Stimulated activated CD8-positive, alpha-beta memory T cell treated with anti-CD3 and anti-CD28 coated beads, Interleukin-7, amount 100 ng/mL, for 1 hour (primary cell): ENCODE measurements around the gene GNB1L.
A peak's percentile ranks its signal among the peaks of the same experiment; 100 is the strongest.

Experiments
- DNase-seq, 2 donors: peaks; one replicate each; pipeline ENCODE4 v3.0.0-alpha.2; 2020; ENCODE audit warnings: low read depth in 2 of 2

The GNB1L gene

DNA sequence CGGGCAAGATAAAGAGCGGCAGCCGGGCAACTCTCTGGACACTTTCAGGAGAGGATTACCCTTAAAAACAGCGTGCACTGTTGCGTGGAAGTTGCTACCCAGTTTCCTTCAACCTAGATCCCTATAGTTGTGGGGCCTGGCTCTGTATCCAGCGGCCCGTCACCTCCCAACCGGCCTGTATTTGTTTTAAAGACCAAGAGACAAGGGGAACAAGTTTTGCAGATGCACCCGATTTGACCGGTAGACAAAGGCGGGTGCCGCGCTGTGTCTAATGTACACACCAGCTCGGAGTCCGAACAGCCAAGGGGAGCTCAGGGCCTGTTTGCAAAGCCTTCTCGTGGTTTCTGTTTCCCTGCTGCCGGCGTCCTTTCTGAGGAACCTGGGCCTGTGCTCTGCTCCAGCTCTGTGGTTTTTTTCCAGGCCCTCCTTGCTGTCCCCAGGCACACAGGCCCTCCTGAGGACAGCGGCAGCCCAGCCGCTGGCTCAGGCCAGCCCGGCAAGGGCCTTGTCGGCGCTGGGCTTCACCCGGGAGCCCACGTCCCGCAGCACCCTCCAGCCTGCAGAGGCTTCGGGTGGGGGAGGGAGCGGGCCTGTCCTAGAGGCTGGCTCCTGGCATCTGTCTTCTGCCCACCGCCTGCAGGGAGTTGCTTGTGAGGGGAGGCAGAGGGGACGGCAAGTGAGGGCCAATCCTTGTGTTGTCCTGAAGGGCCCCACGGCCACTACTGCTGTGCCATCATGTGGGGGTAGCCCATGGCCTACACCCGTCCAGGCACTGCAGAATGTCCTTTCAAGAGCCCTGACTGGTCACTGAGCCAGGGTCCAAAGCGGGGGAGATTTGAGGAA lies 92.7 kb downstream of the GNB1L start:
- DNase-seq, result no peak

DNA sequence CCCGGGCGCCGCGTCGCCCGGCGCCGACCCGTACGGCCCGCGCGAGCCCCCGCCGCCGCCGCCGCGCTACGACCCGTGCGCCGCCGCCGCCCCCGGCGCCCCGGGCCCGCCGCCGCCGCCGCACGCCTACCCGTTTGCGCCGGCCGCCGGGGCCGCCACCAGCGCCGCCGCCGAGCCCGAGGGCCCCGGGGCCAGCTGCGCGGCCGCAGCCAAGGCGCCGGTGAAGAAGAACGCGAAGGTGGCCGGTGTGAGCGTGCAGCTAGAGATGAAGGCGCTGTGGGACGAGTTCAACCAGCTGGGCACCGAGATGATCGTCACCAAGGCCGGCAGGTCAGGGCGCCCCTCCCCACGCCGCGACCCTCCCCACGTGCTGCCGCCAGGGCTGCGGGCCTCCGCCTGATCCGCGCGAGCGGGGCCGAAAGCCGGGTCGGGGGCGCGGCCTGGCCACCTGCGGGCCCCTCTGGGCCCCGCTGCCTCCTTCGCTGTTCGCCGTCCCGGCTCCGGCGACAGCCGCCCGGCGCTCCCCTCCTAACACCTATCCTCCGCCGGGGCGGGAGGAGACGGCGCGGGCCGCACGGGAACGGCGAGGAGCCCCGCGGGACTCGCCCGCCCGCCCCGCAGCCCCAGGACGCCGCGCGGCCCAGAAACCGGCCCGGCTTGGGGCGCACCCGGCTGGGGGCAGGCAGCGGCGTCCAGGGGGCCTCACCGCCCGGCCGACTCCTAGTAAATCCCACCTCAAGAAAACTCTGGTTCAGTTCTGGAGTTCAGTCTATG lies 93.5 kb downstream of the GNB1L start:
- no peak for DNase-seq

DNA sequence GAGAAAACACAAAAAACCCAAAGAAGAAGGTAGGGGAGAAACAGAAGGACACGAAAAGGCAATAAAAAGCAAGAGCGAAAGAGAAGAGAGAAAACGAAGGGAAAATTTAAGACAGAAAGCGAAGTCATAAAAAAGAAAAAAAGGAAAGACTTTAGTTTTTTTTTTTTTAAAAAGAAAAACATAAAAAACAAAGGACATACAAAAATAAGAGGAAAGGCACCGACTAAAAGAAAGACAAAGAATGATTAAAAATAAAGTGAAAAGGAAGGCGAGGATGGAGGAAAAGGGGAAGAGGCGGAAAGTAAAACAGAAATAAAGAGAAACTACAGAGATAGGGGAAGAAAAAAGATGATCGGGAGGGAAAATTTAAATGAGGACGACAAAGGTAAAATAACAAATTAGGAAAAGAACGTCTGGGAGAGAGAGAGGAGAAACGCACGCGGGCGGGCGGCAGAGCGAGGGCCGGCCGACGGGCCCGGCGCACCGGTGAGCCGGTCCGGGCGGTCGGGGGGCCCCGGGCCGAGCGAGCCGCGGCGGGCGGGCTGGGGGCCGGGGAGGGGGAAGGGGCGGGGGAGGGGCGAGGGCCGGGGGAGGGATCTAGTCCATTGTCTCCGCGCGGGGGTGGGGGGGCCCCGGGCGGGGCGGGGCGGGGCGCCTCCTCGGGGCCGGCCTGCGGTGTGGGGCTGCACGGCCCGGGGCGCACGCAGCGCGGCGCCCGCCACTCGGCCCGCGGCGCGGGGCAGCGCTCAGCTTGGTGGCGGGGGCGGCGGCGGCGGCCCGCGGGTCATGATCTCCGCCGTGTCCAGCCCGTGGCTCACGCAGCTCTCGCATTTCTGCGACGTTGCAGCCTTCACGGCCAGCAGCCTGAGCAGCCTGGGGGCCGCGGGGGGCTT lies 94.4 kb downstream of the GNB1L start, which contains the start of gene TBX1:
TBX1 (plus strand) TSS at position 721 of the 893 bp plus-strand sequence; CDS start at position 787, 66 bp downstream.
- no peak for DNase-seq

DNA sequence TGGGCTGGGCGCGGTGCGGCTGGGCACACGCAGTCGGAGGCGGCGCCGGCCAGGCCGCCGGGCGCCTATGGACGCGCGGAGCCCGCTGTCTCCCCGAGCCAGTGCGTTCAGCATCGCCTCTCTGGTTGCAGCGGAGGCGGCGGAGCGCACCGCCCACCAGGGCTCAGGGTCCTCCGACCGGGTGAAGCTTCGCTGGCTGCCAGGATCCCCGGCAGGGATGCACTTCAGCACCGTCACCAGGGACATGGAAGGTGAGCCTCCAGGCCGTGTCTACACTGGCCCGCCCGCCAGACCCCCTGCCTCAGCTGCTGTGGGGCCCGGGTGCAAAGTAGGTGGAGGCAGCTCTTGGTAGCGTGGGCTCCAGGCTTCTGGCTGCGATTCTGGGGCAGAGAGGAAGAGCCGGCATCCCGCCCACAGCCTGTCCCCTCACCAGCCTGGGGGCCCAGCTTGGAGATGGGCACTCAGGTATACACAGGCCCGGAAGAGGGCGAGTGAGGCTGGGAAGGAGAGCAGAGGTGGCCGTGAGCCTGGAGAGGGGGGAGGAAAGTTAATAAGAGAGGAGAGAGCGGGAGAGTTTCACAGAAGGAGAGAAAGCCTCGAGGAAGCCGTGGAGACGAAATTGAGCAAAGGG lies 95.1 kb downstream of the GNB1L start:
- DNase-seq, result no peak

DNA sequence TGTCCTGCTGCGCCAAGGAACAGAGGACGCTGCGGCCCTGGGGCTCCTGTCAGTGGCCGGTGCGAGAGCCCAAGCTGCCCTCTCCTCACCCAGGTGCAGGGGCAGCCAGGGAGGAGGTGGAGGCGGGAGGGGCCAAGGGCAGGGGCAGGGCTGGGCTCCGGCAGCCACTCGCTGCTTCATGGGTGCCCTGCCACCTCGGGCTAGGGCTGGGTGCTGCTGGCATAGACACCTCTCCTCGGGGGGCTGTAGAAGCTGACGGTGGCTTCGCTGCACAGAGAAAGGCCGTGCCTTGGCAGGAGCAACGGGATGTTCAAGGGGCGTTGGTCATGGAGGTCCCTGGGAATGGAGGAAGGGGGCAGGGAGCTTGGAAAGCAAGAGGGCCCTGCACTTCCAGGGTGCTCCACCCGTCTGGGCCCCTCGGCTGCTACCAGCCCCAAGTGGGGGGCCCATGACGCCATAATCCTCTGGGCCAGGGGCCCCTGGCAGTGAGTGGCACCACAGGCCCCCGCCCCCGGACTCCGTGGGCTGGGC lies 95.7 kb downstream of the GNB1L start:
- DNase-seq, result no peak

DNA sequence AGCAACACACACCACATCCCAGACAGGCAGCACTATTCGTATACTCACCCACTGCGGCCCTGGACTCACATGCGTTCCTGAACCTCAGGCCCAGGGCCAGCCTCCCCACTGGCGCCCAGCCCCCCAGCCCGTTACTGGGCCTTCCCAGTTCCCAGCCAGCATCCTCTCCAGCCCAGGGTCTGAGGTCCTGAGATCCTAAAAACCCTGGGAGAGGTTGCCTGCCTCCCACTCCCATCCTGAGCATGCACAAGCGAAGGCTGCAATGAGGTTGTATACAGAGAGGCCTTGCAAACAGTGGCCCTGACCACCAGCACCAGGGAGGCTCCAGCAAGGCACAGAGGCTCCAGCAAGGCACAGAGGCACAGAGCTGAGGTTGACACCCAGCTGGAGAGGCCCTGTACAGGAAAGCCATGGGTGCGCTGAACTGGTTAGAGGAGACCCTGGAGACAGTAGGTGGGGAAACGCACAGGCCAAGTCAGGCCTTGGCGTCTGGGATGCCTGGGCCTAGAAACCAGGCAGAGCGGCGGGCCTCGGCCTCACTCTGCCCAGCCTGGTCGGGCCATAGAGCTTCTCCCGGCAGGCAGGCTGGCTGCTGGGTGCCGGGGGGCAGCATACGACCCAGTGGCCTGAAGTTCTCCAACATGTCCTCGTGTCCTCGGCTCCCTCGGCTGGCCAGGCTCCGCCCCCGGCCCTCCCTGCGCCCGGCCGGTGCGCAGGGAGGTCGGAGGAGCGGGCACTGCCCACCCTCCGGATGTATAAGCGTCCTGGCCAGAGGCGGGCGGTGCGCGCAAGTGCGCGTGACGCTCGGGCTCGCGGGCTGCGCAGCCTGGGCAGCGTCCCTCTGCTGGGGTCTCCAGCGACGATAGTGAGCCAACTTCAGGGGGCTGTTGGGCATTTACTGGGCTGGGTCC lies 96.4 kb downstream of the GNB1L start:
- DNase-seq, result no peak

DNA sequence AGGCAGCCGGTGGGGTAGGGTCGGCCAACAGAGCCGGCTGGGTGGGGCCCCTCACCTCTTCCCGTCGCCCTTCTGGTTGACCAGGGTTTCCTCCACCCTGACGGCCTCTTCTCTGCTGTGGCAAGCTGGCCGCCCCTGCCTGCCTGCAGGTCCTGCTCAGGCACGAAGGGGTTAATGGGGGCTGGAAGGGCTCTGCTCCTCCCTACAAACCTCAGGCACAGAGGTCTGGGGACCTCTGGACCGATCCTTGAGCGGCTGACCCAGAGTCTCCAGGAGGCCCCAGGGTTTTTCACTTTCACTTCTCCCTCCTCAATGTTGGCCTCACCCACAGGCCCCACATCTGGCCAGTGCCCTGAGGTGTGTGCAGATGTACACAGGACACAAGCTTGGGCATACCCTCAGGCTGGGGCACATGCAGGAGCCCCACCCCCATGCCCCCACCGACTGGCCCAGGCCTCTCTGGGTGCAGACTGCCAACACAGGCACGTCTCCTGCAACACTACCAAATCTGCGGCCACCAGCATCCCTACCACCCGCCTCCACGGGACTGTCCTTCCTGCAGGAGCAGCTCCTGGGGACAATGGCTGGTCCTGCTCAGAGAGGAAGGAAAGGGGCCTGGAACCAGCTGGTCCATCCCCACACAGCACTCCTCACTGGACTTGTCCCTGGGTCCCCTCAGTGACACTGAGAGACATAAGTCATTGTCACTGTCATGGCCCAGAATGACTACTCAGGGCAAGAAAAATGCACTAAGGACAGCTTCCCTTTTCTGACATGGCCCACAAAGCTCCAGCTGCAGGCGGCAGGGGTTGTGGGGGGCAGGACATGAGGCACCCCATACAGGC lies 97.3 kb downstream of the GNB1L start:
- no peak for DNase-seq

DNA sequence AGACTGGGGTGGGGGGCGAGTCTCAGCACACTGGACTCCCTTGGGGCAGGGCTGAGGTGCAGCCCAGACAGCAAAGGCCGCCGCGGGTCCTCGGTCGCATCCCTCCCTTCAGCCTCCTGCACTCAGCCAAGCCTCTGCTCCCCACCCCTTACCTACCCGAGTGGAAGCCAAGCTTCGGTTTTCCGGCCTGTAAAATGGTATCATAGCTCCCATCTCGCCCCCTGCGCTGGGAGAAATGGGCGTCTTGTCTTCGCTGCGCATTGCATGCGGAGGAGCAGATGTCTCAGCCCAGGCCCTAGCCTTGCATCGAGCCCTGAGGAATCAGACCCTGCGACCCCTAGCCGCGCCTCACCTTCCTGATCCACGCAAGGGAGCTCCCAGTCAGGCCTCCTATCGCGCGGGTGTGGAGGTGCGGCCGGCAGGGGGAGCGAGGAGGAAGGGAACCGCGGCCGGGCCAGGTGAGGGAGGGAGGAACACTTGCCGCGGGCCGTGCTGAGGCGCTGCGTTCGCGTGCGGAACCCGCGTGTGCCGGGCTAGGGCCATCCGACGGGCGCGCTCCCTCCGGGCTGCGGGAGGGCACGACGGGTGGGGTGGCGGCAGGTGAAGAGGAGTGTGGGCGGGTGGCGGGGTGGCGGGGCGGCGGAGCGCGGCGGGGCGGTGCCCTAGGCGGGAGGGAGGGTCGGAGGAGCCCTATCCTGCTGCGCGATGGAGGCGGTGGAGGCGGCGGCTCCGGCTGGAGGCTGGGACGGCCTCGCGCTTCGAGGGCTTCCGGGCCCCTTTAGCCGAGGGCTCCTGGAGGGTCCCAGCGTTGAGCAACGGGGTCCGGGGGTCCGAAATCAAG lies 98.2 kb downstream of the GNB1L start:
- peak; percentile 32 to 39 for DNase-seq

DNA sequence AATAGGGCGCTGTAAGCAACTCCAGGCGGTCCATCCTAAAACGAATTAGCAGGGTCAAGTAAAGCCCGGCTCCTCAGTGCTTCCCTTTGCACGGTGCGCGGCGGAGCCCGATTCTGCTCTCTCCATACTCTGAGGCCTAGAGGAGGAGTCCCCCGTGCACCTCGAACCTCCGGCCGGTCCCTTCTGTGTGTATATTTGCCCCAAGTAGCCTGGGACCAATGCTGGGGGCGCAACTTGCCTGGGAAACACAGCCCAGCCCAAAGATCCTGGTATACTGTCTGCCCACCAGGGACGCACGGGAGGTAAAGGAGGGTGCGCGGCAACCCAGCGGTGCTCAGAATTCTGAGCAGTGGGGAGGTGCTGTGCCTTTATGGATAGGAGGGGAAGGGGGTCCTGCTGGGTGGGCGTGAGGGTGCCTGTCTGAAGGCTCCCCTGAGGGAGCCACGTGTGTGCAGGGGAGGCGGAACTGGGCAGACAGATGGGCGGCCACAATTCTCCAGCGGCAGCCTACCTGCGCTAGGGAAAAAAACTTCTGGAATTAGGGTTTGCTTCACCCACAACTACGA lies 98.9 kb downstream of the GNB1L start:
- no peak for DNase-seq

DNA sequence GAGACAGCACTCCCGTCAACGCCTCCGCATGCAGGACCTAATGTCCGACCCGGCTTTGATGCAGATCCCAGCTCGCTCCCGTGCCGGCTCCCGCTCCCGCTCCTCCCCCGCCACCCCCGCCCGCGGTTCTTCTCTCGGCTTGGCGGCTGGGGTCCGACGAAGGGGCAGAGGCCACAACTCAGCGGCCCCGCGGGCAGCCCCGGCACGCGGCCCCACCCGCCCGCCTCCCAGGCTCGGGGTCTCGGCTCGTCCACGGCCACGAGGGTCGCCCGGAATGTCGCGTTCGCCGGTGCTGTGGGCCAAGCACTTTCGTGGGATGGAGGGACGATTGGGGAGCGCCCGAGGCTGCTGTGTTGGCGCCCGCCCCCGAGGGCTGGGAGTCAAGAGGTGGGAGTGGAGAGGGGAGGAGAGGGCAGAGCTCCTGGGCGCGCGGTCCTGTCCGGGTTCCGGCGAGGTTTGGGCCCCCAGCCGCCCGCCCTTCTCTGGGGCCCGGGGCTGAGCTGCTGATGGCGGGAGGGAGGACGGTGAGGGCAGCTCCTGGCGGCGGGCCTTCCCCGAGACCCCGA lies 99.4 kb downstream of the GNB1L start:
- DNase-seq, result no peak

DNA sequence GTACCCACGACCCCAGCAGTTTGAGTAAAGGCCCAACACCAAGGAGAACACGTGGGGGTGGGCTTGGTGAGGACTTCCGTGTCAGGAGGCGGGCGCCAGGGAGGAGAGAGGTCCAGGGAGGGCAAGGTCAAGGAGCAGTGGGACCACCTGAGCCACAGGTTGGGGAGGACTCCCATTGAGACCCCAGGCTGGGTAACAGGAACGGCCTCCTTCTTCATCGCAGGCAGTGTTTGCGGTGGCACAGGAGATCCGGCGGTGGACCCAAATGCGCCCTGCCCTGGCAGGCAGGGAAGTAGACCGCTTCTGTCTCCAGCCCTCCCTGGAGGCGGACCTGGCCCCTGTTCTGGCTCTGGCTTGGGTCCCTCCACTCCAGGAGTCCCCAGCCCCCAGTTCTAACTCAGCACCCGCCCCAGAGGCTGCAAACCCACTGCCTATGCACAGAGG lies 100.0 kb downstream of the GNB1L start:
- no peak for DNase-seq

DNA sequence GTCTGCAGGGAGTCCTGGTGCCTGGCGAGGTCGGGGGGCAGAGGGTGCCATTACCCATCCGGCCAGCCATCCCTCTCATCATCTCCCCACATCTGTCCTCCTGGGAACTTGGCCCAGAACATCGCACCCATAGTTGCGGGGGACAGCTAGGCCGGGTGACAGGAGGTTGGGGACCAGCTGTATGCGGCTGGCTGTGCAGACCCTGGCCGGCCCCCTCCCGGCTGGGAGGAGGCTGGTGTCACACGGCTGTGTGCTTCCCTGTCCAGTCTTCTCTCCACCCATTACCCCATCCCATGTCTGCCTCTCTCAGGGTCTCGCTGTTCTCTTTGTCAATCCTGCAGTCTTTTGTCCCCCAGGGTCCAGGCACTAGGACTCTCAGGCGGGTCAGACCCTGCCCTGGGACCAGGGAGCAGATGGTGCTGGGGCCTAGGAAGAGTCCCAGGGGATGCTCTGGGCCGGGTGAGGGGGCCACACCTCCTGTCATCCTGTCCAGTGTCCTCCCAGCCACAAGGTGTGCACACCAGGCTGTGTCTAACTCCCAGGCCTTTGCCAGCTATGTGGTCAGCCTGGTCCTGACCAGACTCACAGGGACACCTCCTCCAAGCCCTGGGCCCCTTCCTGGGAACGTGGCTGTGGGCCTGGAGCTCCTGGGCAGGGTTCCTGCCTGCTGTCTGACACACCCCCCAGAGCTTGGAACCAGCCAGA lies 100.5 kb downstream of the GNB1L start:
- no peak for DNase-seq

DNA sequence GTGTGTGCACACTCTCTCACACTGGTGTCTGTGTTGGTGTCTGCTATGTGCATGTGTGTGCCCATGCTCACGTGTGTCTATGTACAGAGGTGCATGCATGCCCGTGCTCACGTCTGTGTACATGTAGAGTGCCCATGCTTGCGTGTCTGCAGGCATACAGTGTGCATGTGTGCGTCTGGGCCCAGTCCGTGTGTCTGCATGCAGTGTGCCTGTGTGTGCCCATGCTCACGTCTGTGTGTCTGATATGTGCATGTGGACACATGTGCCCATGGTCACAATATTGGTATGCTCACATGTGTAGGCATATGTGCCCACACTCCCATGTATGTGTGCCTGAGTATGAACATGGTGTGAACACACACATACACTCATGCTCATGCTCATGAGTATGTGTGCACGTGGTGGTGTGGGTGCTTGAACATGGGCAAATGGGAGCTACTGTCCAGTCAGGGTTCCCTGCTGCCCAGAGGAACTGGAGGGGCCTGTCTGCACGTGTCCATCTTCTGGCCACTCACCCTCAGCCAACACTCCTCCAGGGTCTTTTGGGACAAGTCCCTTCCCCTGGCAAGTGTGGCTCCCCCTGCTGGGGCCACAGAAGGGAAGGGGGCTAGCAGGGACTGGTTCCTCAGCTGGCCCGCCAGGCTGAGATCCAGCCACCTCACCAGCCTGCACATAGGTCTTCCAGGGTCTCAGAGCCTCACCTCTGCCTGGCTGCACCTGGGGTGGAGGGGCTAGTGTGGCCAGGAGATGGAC lies 101.4 kb downstream of the GNB1L start:
- no peak for DNase-seq

DNA sequence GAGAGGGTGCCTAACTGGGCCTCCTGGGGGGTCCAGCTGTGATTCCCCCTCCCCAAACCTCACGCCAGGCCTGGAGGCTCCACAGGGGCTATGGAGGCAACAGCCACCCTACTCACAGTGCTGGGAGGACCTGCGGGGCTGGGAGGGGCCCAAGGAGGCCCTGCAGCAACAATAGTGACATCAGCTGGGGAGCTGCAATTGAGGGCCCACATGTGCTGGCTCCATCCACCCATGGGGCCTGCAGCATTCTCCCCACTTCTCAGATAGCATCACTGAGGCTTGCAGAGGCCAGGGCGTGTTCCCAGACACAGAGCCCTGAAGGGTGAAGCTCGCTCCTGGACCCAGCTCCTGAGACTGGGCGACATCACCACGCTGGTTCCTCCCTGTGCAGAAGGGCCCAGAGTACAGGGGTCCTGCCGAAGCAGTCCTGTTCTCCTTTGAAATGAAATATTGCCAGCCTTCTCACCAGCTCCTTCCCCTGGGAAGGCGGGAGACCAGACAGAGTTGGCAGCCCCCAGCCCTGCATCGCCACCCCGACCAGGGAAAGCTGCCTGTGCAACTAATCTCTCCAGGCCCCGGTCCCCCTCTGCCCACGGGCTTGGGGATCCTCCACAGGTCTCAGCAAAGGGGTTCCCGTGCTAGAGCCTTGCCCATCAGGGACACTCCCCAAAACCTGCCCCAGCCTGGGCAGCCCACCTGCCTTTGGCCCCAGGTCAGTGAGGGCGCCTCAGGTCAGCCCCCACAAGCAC lies 103.0 kb downstream of the GNB1L start:
- DNase-seq, result no peak
